Measurements from ENCODE around the gene EEFSEC. TPM values are rescaled to one million over a fixed set of nuclear protein-coding genes. Genes with fewer than 3 reads are reported as not detected.

EEFSEC gene
- total RNA-seq, 2 experiments from 2014 or later = 19.2 to 19.6 TPM

DNA sequence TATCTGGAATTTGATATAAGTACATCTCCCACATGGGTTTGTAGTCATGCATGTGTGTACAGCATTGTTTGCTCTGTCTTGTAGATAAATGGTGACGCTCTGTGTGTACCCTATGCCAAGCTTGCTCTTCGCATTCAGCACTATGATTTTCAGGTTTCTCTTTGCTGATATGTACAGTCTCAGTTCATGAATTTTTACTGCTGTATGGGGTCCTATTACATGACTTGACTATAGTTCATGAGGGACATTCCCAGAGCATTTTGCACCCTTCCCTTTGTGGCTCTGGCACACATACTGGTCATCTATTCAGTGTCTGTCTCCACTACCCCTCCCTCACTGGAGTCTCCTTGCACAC is 132.7 kb downstream of the EEFSEC start:
- intact Hi-C loops (cut with micrococcal nuclease) = no loop called here
- peaks cover 29% of the 10 kb centered on the region for H3K36me3 Mint-ChIP-seq (ENCODE audit: low read depth)
- ChIA-PET POLR2A (no interaction called here), CTCF (no interaction called here)
- no peak overlapping the region for H3K27ac Mint-ChIP-seq
- H3K27me3 Mint-ChIP-seq = no peaks in the 10 kb centered on the region
- no peak for ATAC-seq
- peaks cover 8% of the 10 kb centered on the region for H3K9me3 Mint-ChIP-seq
- H3K4me3 Mint-ChIP-seq = no peak overlapping the region
- no peak for DNase-seq
- peaks cover 5% of the 10 kb centered on the region for H3K4me1 Mint-ChIP-seq (ENCODE audit: low read depth)
- TF ChIP-seq, protein P1, sequence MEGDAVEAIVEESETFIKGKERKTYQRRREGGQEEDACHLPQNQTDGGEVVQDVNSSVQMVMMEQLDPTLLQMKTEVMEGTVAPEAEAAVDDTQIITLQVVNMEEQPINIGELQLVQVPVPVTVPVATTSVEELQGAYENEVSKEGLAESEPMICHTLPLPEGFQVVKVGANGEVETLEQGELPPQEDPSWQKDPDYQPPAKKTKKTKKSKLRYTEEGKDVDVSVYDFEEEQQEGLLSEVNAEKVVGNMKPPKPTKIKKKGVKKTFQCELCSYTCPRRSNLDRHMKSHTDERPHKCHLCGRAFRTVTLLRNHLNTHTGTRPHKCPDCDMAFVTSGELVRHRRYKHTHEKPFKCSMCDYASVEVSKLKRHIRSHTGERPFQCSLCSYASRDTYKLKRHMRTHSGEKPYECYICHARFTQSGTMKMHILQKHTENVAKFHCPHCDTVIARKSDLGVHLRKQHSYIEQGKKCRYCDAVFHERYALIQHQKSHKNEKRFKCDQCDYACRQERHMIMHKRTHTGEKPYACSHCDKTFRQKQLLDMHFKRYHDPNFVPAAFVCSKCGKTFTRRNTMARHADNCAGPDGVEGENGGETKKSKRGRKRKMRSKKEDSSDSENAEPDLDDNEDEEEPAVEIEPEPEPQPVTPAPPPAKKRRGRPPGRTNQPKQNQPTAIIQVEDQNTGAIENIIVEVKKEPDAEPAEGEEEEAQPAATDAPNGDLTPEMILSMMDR (IDR thresholded peaks at IDR 0.05) = no peak

DNA sequence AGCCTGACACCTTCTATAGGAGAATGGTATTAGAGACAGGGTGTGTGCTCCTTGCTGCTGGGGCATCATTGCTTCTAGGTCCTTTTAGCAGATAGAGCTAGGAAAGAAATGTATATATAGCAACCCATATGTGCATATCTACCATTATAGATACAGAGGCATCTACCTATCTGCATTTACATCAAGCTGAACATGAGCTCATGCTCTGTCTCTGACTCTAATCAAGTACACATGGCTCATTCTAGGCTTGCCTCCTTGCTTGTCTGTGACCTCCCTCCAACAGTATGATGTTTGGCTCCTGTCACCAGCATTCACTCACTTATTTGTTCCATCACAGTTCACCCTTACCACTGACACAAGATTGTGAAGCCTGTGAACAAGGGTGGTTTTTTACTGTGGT is 133.4 kb downstream of the EEFSEC start:
- intact Hi-C loops (cut with micrococcal nuclease) = no loop called here
- Mint-ChIP-seq H3K27ac (peak overlapping the region; percentile 3), H3K27me3 (no peaks in the 10 kb centered on the region), H3K9me3 (peaks cover 8% of the 10 kb centered on the region), H3K36me3 (ENCODE audit: low read depth) (peaks cover 34% of the 10 kb centered on the region), H3K4me1 (ENCODE audit: low read depth) (peaks cover 7% of the 10 kb centered on the region), H3K4me3 (no peak overlapping the region)
- TF ChIP-seq, protein P1 (IDR thresholded peaks at IDR 0.05) = no peak
- CTCF ChIA-PET = interaction anchor here (1.4 kb wide), 1 partner anchor 11 kb away, joined by 5 read pairs; no protein-coding TSS in a partner anchor
- POLR2A ChIA-PET = no interaction called here
- no peak for DNase-seq
- no peak for ATAC-seq

DNA sequence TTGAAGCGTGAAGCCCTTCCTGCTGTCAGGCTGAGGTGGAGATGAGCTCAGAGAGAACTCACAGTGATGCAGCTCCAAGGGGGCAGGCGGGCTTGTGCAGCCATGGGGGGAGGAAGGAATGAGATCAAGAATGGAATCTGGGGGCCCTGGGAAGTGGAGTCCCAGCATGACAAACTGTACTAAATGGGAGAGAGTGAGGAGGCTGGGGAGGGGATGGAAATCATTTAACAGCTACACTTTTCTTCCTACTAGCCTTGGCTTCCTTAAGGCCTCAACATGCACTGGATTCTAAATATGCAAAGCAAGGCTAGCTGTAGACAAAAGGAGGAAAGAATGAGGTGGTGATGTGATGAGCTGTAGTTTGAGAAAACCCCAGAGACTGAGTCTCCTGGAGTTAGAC is 133.9 kb downstream of the EEFSEC start:
- peaks cover 34% of the 10 kb centered on the region for H3K36me3 Mint-ChIP-seq (ENCODE audit: low read depth)
- H3K27ac Mint-ChIP-seq = peak overlapping the region; percentile 3
- no peaks in the 10 kb centered on the region for H3K27me3 Mint-ChIP-seq
- CTCF ChIA-PET = interaction anchor here (1.4 kb wide), 1 partner anchor 10 kb away, joined by 5 read pairs; no protein-coding TSS in a partner anchor
- DNase-seq = no peak
- POLR2A ChIA-PET = no interaction called here
- H3K4me3 Mint-ChIP-seq = no peak overlapping the region
- H3K4me1 Mint-ChIP-seq (ENCODE audit: low read depth) = peaks cover 7% of the 10 kb centered on the region
- H3K9me3 Mint-ChIP-seq = peaks cover 8% of the 10 kb centered on the region
- intact Hi-C loops (cut with micrococcal nuclease) = no loop called here
- TF ChIP-seq, protein P1 (IDR thresholded peaks at IDR 0.05) = no peak
- ATAC-seq = no peak

DNA sequence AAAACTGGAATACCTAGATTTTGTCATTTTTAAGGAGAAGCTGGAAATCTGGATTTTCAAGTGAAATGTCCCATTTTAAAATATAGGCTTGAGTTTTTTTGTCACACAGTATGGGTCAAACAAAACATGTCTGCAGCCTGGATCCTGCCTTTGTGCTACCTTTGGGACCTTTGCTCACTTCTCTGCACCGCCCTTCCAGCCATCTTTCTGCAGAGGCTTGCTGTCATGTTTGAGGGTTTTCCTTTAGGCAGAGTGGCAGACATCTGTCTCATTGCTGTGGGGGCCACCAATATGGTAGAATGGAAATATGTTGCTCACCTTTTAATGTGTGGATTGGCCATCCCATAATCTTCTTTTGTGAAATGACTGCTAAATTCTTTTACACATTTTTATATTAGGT is 136.3 kb downstream of the EEFSEC start:
- DNase-seq (no peak), ATAC-seq (no peak)
- Mint-ChIP-seq H3K9me3 (peaks cover 8% of the 10 kb centered on the region), H3K4me3 (no peak overlapping the region), H3K27me3 (no peaks in the 10 kb centered on the region), H3K4me1 (ENCODE audit: low read depth) (peaks cover 21% of the 10 kb centered on the region), H3K36me3 (ENCODE audit: low read depth) (peaks cover 37% of the 10 kb centered on the region), H3K27ac (no peak overlapping the region)
- POLR2A ChIA-PET = interaction anchor here (0.8 kb wide), 1 partner anchor 14 kb away, joined by 3 read pairs; no protein-coding TSS in a partner anchor
- intact Hi-C loops (cut with micrococcal nuclease) = no loop called here
- TF ChIP-seq, protein P1 (IDR thresholded peaks at IDR 0.05) = no peak
- CTCF ChIA-PET = no interaction called here

DNA sequence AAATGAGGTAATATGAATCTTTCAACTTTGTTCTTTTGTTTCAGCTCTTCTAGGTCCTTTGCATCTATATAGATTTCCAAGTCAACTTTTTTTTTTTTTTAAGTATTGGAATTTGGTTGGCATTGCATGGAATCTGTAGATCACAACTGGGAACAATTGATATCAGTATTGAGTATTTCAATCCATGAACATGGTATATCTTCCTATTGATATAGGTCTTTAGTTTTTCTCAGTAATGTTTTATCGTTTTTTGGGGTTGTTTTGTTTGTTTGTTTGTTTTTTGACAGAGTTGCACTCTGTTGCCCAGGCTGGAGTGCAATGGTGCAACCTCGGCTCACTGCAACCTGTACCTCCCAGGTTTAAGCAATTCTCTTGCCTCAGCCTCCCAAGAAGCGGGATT is 137.2 kb downstream of the EEFSEC start:
- no peak for ATAC-seq
- POLR2A ChIA-PET = no interaction called here
- Mint-ChIP-seq H3K27me3 (no peaks in the 10 kb centered on the region), H3K4me1 (ENCODE audit: low read depth) (peaks cover 29% of the 10 kb centered on the region), H3K36me3 (ENCODE audit: low read depth) (peaks cover 37% of the 10 kb centered on the region), H3K9me3 (peaks cover 8% of the 10 kb centered on the region), H3K27ac (no peak overlapping the region), H3K4me3 (no peak overlapping the region)
- intact Hi-C loops (cut with micrococcal nuclease) = no loop called here
- CTCF ChIA-PET = no interaction called here
- no peak for DNase-seq
- TF ChIP-seq, protein P1 (IDR thresholded peaks at IDR 0.05) = no peak
